MCF 10A (cell line): ENCODE data around the gene NAA35. TPM values are rescaled to one million over a fixed set of nuclear protein-coding genes. Genes with fewer than 3 reads are reported as not detected.
A peak's percentile ranks its signal among the peaks of the same experiment; 100 is the strongest.

Experiments used
- BruUV-seq: library from RNA; stranded (reverse); fragments of 400-500 nt; replicated peaks from 2 replicates; lab custom pipeline; 2021; lab: Mats Ljungman, UMichigan
- CTCF ChIA-PET: fragments of 300-600 bp; sonication (Branson Sonifier 250); formaldehyde crosslinking; extraction: SDS; loops from one replicate; lab custom pipeline; 2021; ENCODE audit warnings: antibody characterized with exemption, inconsistent platforms; lab: Yijun Ruan, JAX
- POLR2A ChIA-PET: fragments of 300-600, 350-650 bp; sonication (Branson Sonifier 250); formaldehyde crosslinking; extraction: SDS; loops from one replicate; lab custom pipeline; 2020; ENCODE audit warnings: antibody characterized with exemption, inconsistent platforms; lab: Yijun Ruan, JAX
- DNase-seq: peaks from one replicate; pipeline ENCODE4 v3.0.0-alpha.2; 2018; ENCODE audit not compliant: unreplicated experiment
- H3K27ac Mint-ChIP-seq: one replicate; pipeline ENCODE4 v1.8.0; 2022; ENCODE audit warnings: mild to moderate bottlenecking, low read depth, mixed read lengths; ENCODE audit not compliant: unreplicated experiment
- H3K27me3 Mint-ChIP-seq: one replicate; pipeline ENCODE4 v1.8.0; 2022; ENCODE audit warnings: mixed read lengths; ENCODE audit not compliant: insufficient read depth, unreplicated experiment
- H3K36me3 Mint-ChIP-seq: one replicate; pipeline ENCODE4 v1.8.0; 2022; ENCODE audit warnings: mild to moderate bottlenecking, moderate library complexity, mixed read lengths; ENCODE audit not compliant: insufficient read depth, unreplicated experiment
- H3K4me1 Mint-ChIP-seq: one replicate; pipeline ENCODE4 v1.8.0; 2022; ENCODE audit warnings: mixed read lengths; ENCODE audit not compliant: insufficient read depth, unreplicated experiment
- H3K4me3 Mint-ChIP-seq: one replicate; pipeline ENCODE4 v1.8.0; 2022; ENCODE audit warnings: mild to moderate bottlenecking, moderate library complexity, mixed read lengths; ENCODE audit not compliant: unreplicated experiment
- H3K9me3 Mint-ChIP-seq: one replicate; pipeline ENCODE4 v1.8.0; 2022; ENCODE audit warnings: mixed read lengths; ENCODE audit not compliant: unreplicated experiment
- CTCF ChIP-seq: fragments of 200-600 bp; IDR thresholded peaks from one replicate; pipeline ENCODE4 v1.8.0; 2022; ENCODE audit warnings: antibody characterized with exemption, mild to moderate bottlenecking; ENCODE audit not compliant: unreplicated experiment
- intact Hi-C: fragments of 100-400 bp; cut with micrococcal nuclease; formaldehyde crosslinking; loops from 2 replicates; pipeline ENCODE4 v1.14.1; 2022
- total RNA-seq: library from RNA; stranded (reverse); gene quantifications from 2 replicates; pipeline ENCODE4 v1.2.3, GENCODE V29; 2022

Gene NAA35
- total RNA-seq, 1 experiment from 2014 or later = 36.2 TPM

GRCh38 chr9:85940275-85940831 lies 593 bp upstream of the NAA35 start:
- H3K4me3 Mint-ChIP-seq = no peak overlapping the region
- ChIA-PET CTCF (no interaction called here), POLR2A (interaction anchor here (0.7 to 1.0 kb wide), 5 partner anchors 10 to 413 kb away, joined by 3 read pairs; partner anchors contain the start of gene ISCA1)
- DNase-seq = no peak
- no peaks in the 10 kb centered on the region for H3K27me3 Mint-ChIP-seq
- no peak for TF ChIP-seq CTCF
- no peaks in the 10 kb centered on the region for H3K9me3 Mint-ChIP-seq
- peaks cover 5% of the 10 kb centered on the region for H3K4me1 Mint-ChIP-seq
- H3K36me3 Mint-ChIP-seq = peaks cover 4% of the 10 kb centered on the region
- H3K27ac Mint-ChIP-seq = peak overlapping the region; percentile 98
- intact Hi-C loops = no loop called here
- TSS peak; percentile 98 for BruUV-seq

- H3K27ac Mint-ChIP-seq = peak overlapping the region; percentile 98
- POLR2A ChIA-PET = interaction anchor here (0.6 to 1.3 kb wide), 8 partner anchors 9 to 400 kb away, joined by 3 to 5 read pairs (median 3); no protein-coding TSS in a partner anchor
- peaks cover 17% of the 10 kb centered on the region for H3K36me3 Mint-ChIP-seq
- H3K9me3 Mint-ChIP-seq = no peaks in the 10 kb centered on the region
- H3K4me3 Mint-ChIP-seq = no peak overlapping the region
- intact Hi-C loops = no loop called here
- no peak for TF ChIP-seq CTCF
- H3K4me1 Mint-ChIP-seq = peaks cover 8% of the 10 kb centered on the region
- CTCF ChIA-PET = no interaction called here
- DNase-seq = no peak
- no TSS peak for BruUV-seq
- no peaks in the 10 kb centered on the region for H3K27me3 Mint-ChIP-seq
Measured at GRCh38 chr9:85941622-85941940, 635 bp downstream of the NAA35 start.

- Mint-ChIP-seq H3K4me1 (peaks cover 10% of the 10 kb centered on the region), H3K9me3 (no peaks in the 10 kb centered on the region), H3K4me3 (no peak overlapping the region), H3K27ac (peak overlapping the region; percentile 98), H3K27me3 (no peaks in the 10 kb centered on the region), H3K36me3 (peaks cover 23% of the 10 kb centered on the region)
- ChIA-PET POLR2A (interaction anchor here (0.6 to 1.3 kb wide), 11 partner anchors 10 to 566 kb away, joined by 3 to 5 read pairs (median 3); no protein-coding TSS in a partner anchor), CTCF (no interaction called here)
- DNase-seq = no peak
- no peak for TF ChIP-seq CTCF
- no TSS peak for BruUV-seq
- intact Hi-C loops = no loop called here
Measured at GRCh38 chr9:85941966-85942912, 1.3 kb downstream of the NAA35 start.
